Keratinocyte (primary cell): ENCODE measurements around the gene LRRC9. TPM values are rescaled to one million over a fixed set of nuclear protein-coding genes. Genes with fewer than 3 reads are reported as not detected.

Source experiments
- DNase-seq: peaks from one replicate; pipeline ENCODE4 v3.0.0-alpha.2; 2011; ENCODE audit warnings: low read depth, missing footprints, low spot score
- FAIRE-seq: peaks from 2 replicates; lab custom pipeline; 2011; peaks lifted over from hg19 to GRCh38; lab: Jason Lieb, UNC
- H2AFZ ChIP-seq: 2 replicates; pipeline ENCODE4 v1.6.0; 2012; ENCODE audit warnings: low read length, control low read depth, inconsistent platforms; ENCODE audit not compliant: control insufficient read depth
- H3K27ac ChIP-seq: 2 replicates; pipeline ENCODE4 v1.5.1; 2011; ENCODE audit warnings: low read length; ENCODE audit not compliant: control insufficient read depth, insufficient read depth
- H3K27me3 ChIP-seq: 3 replicates; pipeline ENCODE4 v1.6.0; 2011; ENCODE audit warnings: low read length; ENCODE audit not compliant: control insufficient read depth, insufficient read depth; ENCODE audit errors: extremely low read depth
- H3K36me3 ChIP-seq, 2 experiments: 2 replicates in 1 of 2; 3 replicates in 1 of 2; pipeline ENCODE4 v1.5.1; 2011; ENCODE audit warnings: low read length in 2 of 2, mild to moderate bottlenecking in 1 of 2; ENCODE audit not compliant: control insufficient read depth in 2 of 2, insufficient read depth in 2 of 2; ENCODE audit errors: extremely low read depth in 1 of 2
- H3K4me1 ChIP-seq: 3 replicates; pipeline ENCODE4 v1.5.1; 2011; ENCODE audit warnings: low read length; ENCODE audit not compliant: control insufficient read depth, insufficient read depth; ENCODE audit errors: extremely low read depth
- H3K4me2 ChIP-seq: 3 replicates; pipeline ENCODE4 v1.6.0; 2011; ENCODE audit warnings: low read depth, low read length; ENCODE audit not compliant: control insufficient read depth, insufficient read depth; ENCODE audit errors: extremely low read depth
- H3K4me3 ChIP-seq, 3 experiments: fragments of 200-600 bp in 1 of 3; sonication (generic) in 1 of 3; 2 replicates in 2 of 3; 3 replicates in 1 of 3; pipeline ENCODE4 v1.5.1; 2011 to 2016; ENCODE audit warnings: low read length in 3 of 3, mild to moderate bottlenecking in 3 of 3, control low read depth in 2 of 3, inconsistent platforms in 1 of 3, low read depth in 1 of 3, mixed read lengths in 1 of 3, mixed run types in 1 of 3, moderate library complexity in 1 of 3; ENCODE audit not compliant: control insufficient read depth in 2 of 3, insufficient read depth in 2 of 3; ENCODE audit errors: extremely low read depth in 1 of 3
- H3K79me2 ChIP-seq: 2 replicates; pipeline ENCODE4 v1.6.0; 2012; ENCODE audit warnings: low read length; ENCODE audit not compliant: control insufficient read depth, insufficient read depth
- H3K9ac ChIP-seq: 3 replicates; pipeline ENCODE4 v1.6.0; 2011; ENCODE audit warnings: low read length; ENCODE audit not compliant: control insufficient read depth, insufficient read depth; ENCODE audit errors: extremely low read depth
- H3K9me1 ChIP-seq: 3 replicates; pipeline ENCODE4 v1.6.0; 2011; ENCODE audit warnings: low read length; ENCODE audit not compliant: control insufficient read depth, insufficient read depth; ENCODE audit errors: extremely low read depth
- H3K9me3 ChIP-seq: 2 replicates; pipeline ENCODE4 v1.5.1; 2012; ENCODE audit warnings: low read depth, low read length; ENCODE audit not compliant: control insufficient read depth
- H4K20me1 ChIP-seq: 3 replicates; pipeline ENCODE4 v1.6.0; 2011; ENCODE audit warnings: low read length; ENCODE audit not compliant: control insufficient read depth, insufficient read depth; ENCODE audit errors: extremely low read depth
- CTCF ChIP-seq, 3 experiments: IDR thresholded peaks in 1 of 3; conservative IDR thresholded peaks in 1 of 3; optimal IDR thresholded peaks in 1 of 3; 2 replicates in 2 of 3; 3 replicates in 1 of 3; pipeline versions ENCODE3 to v1.5.1; 2011; ENCODE audit warnings: low read length in 3 of 3, mild to moderate bottlenecking in 3 of 3, moderate library complexity in 2 of 3, control low read depth in 1 of 3, inconsistent platforms in 1 of 3; ENCODE audit not compliant: insufficient read depth in 2 of 3; ENCODE audit errors: extremely low read depth in 1 of 3
- EZH2 ChIP-seq: IDR thresholded peaks from one replicate; pipeline ENCODE4 v1.6.1; 2012; ENCODE audit warnings: inconsistent platforms, mild to moderate bottlenecking, low read length, moderate library complexity
- dilution Hi-C: fragments of 300-500 bp; cut with MboI; formaldehyde crosslinking; loops from one replicate; pipeline ENCODE4 v1.7.0; 2020; ENCODE audit warnings: low sequenced_read_pairs; ENCODE audit not compliant: extremely low pct_ligation_motif_present
- polyA plus RNA-seq, 5 experiments: library from polyadenylated mRNA; depleted of rRNA in 3 of 5; stranded (reverse) in 3 of 5; stranded (forward) in 1 of 5; unstranded in 1 of 5; fragments of >200 nt; gene quantifications; 1 replicate in 1 of 5; 2 replicates in 3 of 5; 3 replicates in 1 of 5; pipeline versions ENCODE4 v1.2.1 to v1.2.3, GENCODE V29; 2011 to 2012; ENCODE audit warnings: missing spikeins in 2 of 5, low read depth in 1 of 5, low replicate concordance in 1 of 5

LRRC9 gene
- polyA plus RNA-seq, 1 donor (not counting 4 experiments of a cell fraction or from before 2014, with no cell fraction given) = not detected

DNA sequence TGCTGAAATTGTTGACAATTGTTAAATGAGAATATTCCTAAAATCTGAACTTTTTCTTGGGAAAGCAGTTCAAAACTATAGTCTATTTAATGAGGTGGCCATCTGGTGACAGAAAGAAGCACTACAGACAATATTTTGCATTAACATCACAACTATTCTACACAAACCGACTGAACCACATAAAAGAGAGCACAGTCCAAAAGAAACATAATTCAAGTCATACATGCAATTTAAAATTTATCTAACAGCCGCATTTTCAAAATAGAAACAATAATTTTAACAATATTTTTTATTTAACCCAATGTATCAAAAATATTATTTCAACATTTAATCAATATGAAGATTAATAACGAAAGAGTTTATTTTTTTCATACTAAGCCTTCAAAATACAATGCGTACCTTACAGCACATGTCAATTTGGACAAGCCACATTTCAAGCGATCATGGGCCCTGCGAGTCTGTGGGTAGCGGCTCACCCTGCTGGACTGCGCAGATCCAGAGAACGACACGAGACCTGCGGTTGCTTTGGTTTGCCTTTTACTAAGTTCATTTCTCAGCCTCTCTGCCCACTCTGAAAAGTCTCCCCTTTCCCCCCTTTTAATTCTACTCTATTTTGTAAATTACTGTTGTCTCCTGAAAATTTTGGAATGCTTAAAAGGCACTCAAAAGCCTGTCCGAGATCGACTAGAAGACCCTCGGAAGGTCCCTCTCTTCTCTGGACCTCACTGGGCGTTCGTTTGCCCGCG, 947 bp upstream of the LRRC9 start:
- Histone ChIP-seq H2AFZ (no peak overlapping the region), H3K36me3 (no peaks in the 10 kb centered on the region), H3K4me3 (peak overlapping the region in 2 of 3 experiments; percentile 3 to 31), H3K9ac (no peak overlapping the region), H3K4me1 (no peaks in the 10 kb centered on the region), H3K9me3 (no peaks in the 10 kb centered on the region), H3K27me3 (peaks cover 23% of the 10 kb centered on the region), H4K20me1 (no peaks in the 10 kb centered on the region), H3K79me2 (no peaks in the 10 kb centered on the region), H3K9me1 (no peaks in the 10 kb centered on the region), H3K27ac (no peak overlapping the region), H3K4me2 (peak overlapping the region; percentile 69)
- DNase-seq (no peak), FAIRE-seq (no peak)
- TF ChIP-seq EZH2 (peak; percentile 90), CTCF (optimal IDR thresholded peaks at IDR 0.05 in 1 of 3, IDR thresholded peaks at IDR 0.05 in 1 of 3, conservative IDR thresholded peaks at IDR 0.05 in 1 of 3; ENCODE audit: extremely low read depth in 1 of 3, insufficient read depth in 2 of 3, low read length in 3 of 3) (no peak)
- dilution Hi-C loops = no loop called here

DNA sequence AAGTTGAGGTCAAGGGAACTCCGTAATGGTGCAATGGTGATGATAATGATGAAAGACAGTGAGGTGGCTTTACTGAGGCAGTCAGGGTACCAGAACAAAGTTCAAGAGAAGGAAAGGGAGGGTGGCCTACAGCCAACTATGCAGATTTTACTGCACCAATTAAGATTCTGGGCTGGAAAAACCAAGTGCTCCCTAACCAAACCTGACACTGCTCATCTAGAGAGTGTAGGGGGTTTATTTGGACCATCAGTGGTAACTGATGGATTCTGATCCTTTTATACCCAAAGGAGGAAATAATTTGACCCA, 387 bp downstream of the LRRC9 start:
- no peak overlapping the region for H2AFZ ChIP-seq
- dilution Hi-C loops = no loop called here
- H4K20me1 ChIP-seq = no peaks in the 10 kb centered on the region
- H3K4me1 ChIP-seq = no peaks in the 10 kb centered on the region
- no peak overlapping the region for H3K4me3 ChIP-seq
- TF ChIP-seq CTCF (optimal IDR thresholded peaks at IDR 0.05 in 1 of 3, IDR thresholded peaks at IDR 0.05 in 1 of 3, conservative IDR thresholded peaks at IDR 0.05 in 1 of 3; ENCODE audit: extremely low read depth in 1 of 3, insufficient read depth in 2 of 3, low read length in 3 of 3) = no peak
- TF ChIP-seq EZH2 = no peak
- H3K9me1 ChIP-seq = no peaks in the 10 kb centered on the region
- DNase-seq (no peak), FAIRE-seq (no peak)
- H3K27ac ChIP-seq = no peak overlapping the region
- H3K9me3 ChIP-seq = no peaks in the 10 kb centered on the region
- H3K79me2 ChIP-seq = no peaks in the 10 kb centered on the region
- H3K9ac ChIP-seq = no peak overlapping the region
- peaks cover 23% of the 10 kb centered on the region for H3K27me3 ChIP-seq
- H3K4me2 ChIP-seq = no peak overlapping the region
- H3K36me3 ChIP-seq = no peaks in the 10 kb centered on the region
